Endothelial cell of umbilical vein (primary cell): ENCODE measurements around the gene MBD4. TPM values are rescaled to one million over a fixed set of nuclear protein-coding genes. Genes with fewer than 3 reads are reported as not detected.

Source experiments
- BruUV-seq: library from RNA; stranded (reverse); fragments of 400-500 nt; replicated peaks from 2 replicates; lab custom pipeline; 2021; lab: Mats Ljungman, UMichigan
- CTCF ChIA-PET: fragments of 300-600, 350-600 bp; sonication (Branson Sonifier 250); formaldehyde crosslinking; loops from one replicate; lab custom pipeline; 2021; ENCODE audit warnings: antibody characterized with exemption, inconsistent platforms; lab: Charles Lee
- POLR2A ChIA-PET: fragments of 300-600, 350-600 bp; sonication (Branson Sonifier 250); formaldehyde crosslinking; loops from one replicate; lab custom pipeline; 2021; ENCODE audit warnings: antibody characterized with exemption, inconsistent platforms; lab: Charles Lee
- DNase-seq: peaks from one replicate; pipeline ENCODE4 v3.0.0-alpha.2; 2011; ENCODE audit warnings: low read depth, low spot score
- FAIRE-seq: peaks from 2 replicates; lab custom pipeline; 2011; peaks lifted over from hg19 to GRCh38; lab: Jason Lieb, UNC
- H2AFZ ChIP-seq: 2 replicates; pipeline ENCODE4 v1.6.0; 2012; ENCODE audit warnings: low read depth, low read length, control low read depth, inconsistent platforms
- H3K27ac ChIP-seq: 2 replicates; pipeline ENCODE4 v1.5.1; 2011; ENCODE audit warnings: low read depth, mild to moderate bottlenecking, control low read depth, low read length, moderate library complexity; ENCODE audit not compliant: insufficient read depth
- H3K27me3 ChIP-seq, 2 experiments: 2 replicates each; pipeline versions ENCODE4 v1.6.0 to v1.6.1; 2011; ENCODE audit warnings: low read length in 2 of 2, mixed read lengths in 1 of 2; ENCODE audit not compliant: control insufficient read depth in 2 of 2, insufficient read depth in 2 of 2
- H3K36me3 ChIP-seq, 2 experiments: 2 replicates in 1 of 2; 3 replicates in 1 of 2; pipeline ENCODE4 v1.5.1; 2011; ENCODE audit warnings: low read length in 2 of 2, mild to moderate bottlenecking in 1 of 2, moderate library complexity in 1 of 2; ENCODE audit not compliant: control insufficient read depth in 2 of 2, insufficient read depth in 2 of 2; ENCODE audit errors: extremely low read depth in 1 of 2
- H3K4me1 ChIP-seq: 3 replicates; pipeline ENCODE4 v1.5.1; 2011; ENCODE audit warnings: mild to moderate bottlenecking, low read length; ENCODE audit not compliant: control insufficient read depth, insufficient read depth; ENCODE audit errors: extremely low read depth
- H3K4me2 ChIP-seq: 2 replicates; pipeline ENCODE4 v1.6.1; 2011; ENCODE audit warnings: low read length, control low read depth, mixed read lengths; ENCODE audit not compliant: insufficient read depth
- H3K4me3 ChIP-seq, 3 experiments: fragments of 200-600 bp in 1 of 3; sonication (generic), shearing (Covaris generic) in 1 of 3; replicated peaks in 1 of 3; 2 replicates each; pipeline ENCODE4 v1.5.1; 2011 to 2016; ENCODE audit warnings: control low read depth in 3 of 3, low read length in 3 of 3, mild to moderate bottlenecking in 2 of 3, inconsistent platforms in 1 of 3, low read depth in 1 of 3, moderate library complexity in 1 of 3; ENCODE audit not compliant: insufficient read depth in 1 of 3
- H3K79me2 ChIP-seq: 2 replicates; pipeline ENCODE4 v1.6.0; 2012; ENCODE audit warnings: low read length, inconsistent platforms; ENCODE audit not compliant: control insufficient read depth, insufficient read depth
- H3K9ac ChIP-seq: replicated peaks from 2 replicates; pipeline ENCODE3; 2011; ENCODE audit warnings: low read length, control low read depth; ENCODE audit not compliant: insufficient read depth; ENCODE audit errors: extremely low read depth
- H3K9me1 ChIP-seq: replicated peaks from 3 replicates; pipeline ENCODE4 v1.6.0; 2011; ENCODE audit warnings: mild to moderate bottlenecking, low read length; ENCODE audit not compliant: control insufficient read depth, insufficient read depth; ENCODE audit errors: extremely low read depth
- H3K9me3 ChIP-seq: replicated peaks from 2 replicates; pipeline ENCODE4 v1.5.1; 2012; ENCODE audit warnings: low read length, inconsistent platforms; ENCODE audit not compliant: control insufficient read depth, insufficient read depth
- H4K20me1 ChIP-seq: replicated peaks from 2 replicates; pipeline ENCODE3; 2011; ENCODE audit warnings: mild to moderate bottlenecking, low read length; ENCODE audit not compliant: control insufficient read depth, insufficient read depth; ENCODE audit errors: extremely low read depth
- EZH2 ChIP-seq: IDR thresholded peaks from 2 replicates; pipeline ENCODE4 v1.6.1; 2012; ENCODE audit warnings: borderline replicate concordance, low read depth, mild to moderate bottlenecking, moderate library complexity, low read length, inconsistent platforms; ENCODE audit not compliant: severe bottlenecking
- FOS ChIP-seq: IDR thresholded peaks from 2 replicates; pipeline ENCODE4 v1.6.1; 2011; ENCODE audit warnings: mild to moderate bottlenecking, low read length, moderate library complexity, borderline replicate concordance; ENCODE audit not compliant: insufficient read depth
- GATA2 ChIP-seq: IDR thresholded peaks from 2 replicates; pipeline ENCODE4 v1.7.0; 2011; ENCODE audit warnings: low read depth, mild to moderate bottlenecking, moderate library complexity, mixed read lengths, low read length; ENCODE audit not compliant: insufficient read length, insufficient read depth
- JUN ChIP-seq: IDR thresholded peaks from 2 replicates; pipeline ENCODE4 v1.6.1; 2011; ENCODE audit warnings: borderline replicate concordance, low read depth; ENCODE audit not compliant: insufficient read length, insufficient read depth
- POLR2A ChIP-seq: IDR thresholded peaks from 2 replicates; pipeline ENCODE4 v1.6.1; 2012; ENCODE audit warnings: low read depth, mild to moderate bottlenecking, control low read depth, low read length
- POLR2AphosphoS5 ChIP-seq: IDR thresholded peaks from 2 replicates; pipeline ENCODE4 v1.6.1; 2012; ENCODE audit warnings: low read depth, mild to moderate bottlenecking, control low read depth, low read length, moderate library complexity; ENCODE audit not compliant: insufficient read depth
- dilution Hi-C: fragments of 300-500 bp; cut with MboI; formaldehyde crosslinking; loops from one replicate; pipeline ENCODE4 v1.15.0; 2019; ENCODE audit warnings: low sequenced_read_pairs; ENCODE audit not compliant: extremely low pct_ligation_motif_present
- intact Hi-C: fragments of 100-400 bp; cut with micrococcal nuclease; formaldehyde crosslinking; loops from one replicate; pipeline ENCODE4 v1.10.0; 2022
- polyA plus RNA-seq, 4 experiments: library from polyadenylated mRNA; depleted of rRNA in 3 of 4; stranded (reverse) in 3 of 4; unstranded in 1 of 4; fragments of >200 nt; gene quantifications; 2 replicates each; pipeline versions ENCODE4 v1.2.1 to v1.2.3, GENCODE V29; 2011 to 2012; ENCODE audit warnings: missing spikeins in 1 of 4
- total RNA-seq: library from RNA; stranded (reverse); gene quantifications from 2 replicates; pipeline ENCODE4 v1.2.3, GENCODE V29; 2021
- TF ChIP-seq, protein P1 (sequence below): IDR thresholded peaks from 2 replicates; pipeline ENCODE4 v1.6.1; 2011; ENCODE audit not compliant: insufficient read depth, insufficient read length
- TF ChIP-seq, protein P2 (sequence below), 2 donors: IDR thresholded peaks; 1 replicate in 1 of 2; 2 replicates in 1 of 2; pipeline ENCODE4 v1.5.1; 2011; ENCODE audit warnings: low read length in 2 of 2, mild to moderate bottlenecking in 2 of 2, moderate library complexity in 2 of 2, control low read depth in 1 of 2, inconsistent platforms in 1 of 2, low read depth in 1 of 2; ENCODE audit not compliant: insufficient read depth in 1 of 2; ENCODE audit errors: extremely low read depth in 1 of 2

Gene MBD4
- total and polyA plus RNA-seq, 2 donors (not counting 3 experiments of a cell fraction or from before 2014, with no cell fraction given): 17.4 to 39.5 TPM

DNA sequence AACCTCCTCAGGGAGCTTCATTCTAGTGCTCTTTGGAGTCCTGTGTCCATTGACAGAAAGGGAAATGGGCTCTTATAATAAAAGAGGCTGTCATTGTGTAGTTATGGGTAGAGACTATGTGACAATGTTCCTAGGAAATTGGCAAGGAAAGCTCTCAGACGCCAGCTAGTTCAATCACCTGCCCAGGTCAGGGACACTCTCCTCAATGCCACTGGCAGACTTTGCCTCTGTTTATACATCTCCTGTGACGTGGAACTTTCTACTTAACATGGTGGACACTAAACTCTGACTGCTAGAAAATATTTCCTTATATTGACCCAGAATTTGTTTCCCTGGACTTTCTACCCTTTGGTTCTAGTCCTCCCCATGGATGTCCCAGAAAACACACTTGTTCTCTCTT is 14.1 kb downstream of the MBD4 start:
- FAIRE-seq: no peak
- ChIA-PET POLR2A (no interaction called here), CTCF (interaction anchor here (0.7 to 1.3 kb wide), 3 partner anchors 12 to 230 kb away, joined by 3 to 4 read pairs (median 3); no protein-coding TSS in a partner anchor)
- dilution Hi-C loops: no loop called here
- Histone ChIP-seq H3K27me3 (peaks cover 0 to 4% of the 10 kb centered on the region in 2 experiments), H3K4me2 (no peak overlapping the region), H3K27ac (no peak overlapping the region), H3K36me3 (no peaks in the 10 kb centered on the region), H3K9me1 (no peaks in the 10 kb centered on the region), H3K4me3 (no peak overlapping the region), H3K9ac (no peak overlapping the region), H3K9me3 (no peaks in the 10 kb centered on the region), H3K4me1 (peaks cover 6% of the 10 kb centered on the region), H2AFZ (no peak overlapping the region), H4K20me1 (no peaks in the 10 kb centered on the region), H3K79me2 (no peaks in the 10 kb centered on the region)
- DNase-seq: no peak
- intact Hi-C loops: no loop called here
- no TSS peak for BruUV-seq
- TF ChIP-seq, protein P1, sequence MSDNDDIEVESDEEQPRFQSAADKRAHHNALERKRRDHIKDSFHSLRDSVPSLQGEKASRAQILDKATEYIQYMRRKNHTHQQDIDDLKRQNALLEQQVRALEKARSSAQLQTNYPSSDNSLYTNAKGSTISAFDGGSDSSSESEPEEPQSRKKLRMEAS: no peak
- TF ChIP-seq EZH2 (no peak), POLR2AphosphoS5 (no peak), POLR2A (no peak), FOS (no peak), GATA2 (no peak), JUN (no peak)

DNA sequence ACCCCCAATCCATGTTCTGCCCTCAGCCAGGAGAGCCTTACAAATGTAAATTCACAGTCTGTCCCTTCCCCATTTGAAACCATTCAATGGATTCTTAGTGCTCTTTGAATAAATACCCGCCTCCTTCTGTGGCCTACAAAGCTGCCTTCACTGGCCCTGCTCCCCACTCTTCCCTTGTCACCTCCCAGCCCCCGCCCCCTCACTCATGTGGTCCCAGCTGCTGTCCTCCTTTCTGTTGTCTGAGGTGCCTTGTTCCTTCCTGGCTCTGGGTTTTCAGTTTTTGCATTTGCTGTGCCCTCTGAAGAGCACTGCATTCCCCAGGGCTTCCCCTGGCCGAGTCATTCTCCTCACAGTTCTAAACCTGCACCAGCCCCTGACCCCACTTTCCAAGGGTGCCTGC is 14.5 kb downstream of the MBD4 start:
- no peak overlapping the region for H3K4me2 ChIP-seq
- no peak overlapping the region for H3K9ac ChIP-seq
- peaks cover 6% of the 10 kb centered on the region for H3K4me1 ChIP-seq
- no peak overlapping the region for H3K4me3 ChIP-seq
- H3K79me2 ChIP-seq: no peaks in the 10 kb centered on the region
- no peak overlapping the region for H2AFZ ChIP-seq
- TF ChIP-seq, protein P2, sequence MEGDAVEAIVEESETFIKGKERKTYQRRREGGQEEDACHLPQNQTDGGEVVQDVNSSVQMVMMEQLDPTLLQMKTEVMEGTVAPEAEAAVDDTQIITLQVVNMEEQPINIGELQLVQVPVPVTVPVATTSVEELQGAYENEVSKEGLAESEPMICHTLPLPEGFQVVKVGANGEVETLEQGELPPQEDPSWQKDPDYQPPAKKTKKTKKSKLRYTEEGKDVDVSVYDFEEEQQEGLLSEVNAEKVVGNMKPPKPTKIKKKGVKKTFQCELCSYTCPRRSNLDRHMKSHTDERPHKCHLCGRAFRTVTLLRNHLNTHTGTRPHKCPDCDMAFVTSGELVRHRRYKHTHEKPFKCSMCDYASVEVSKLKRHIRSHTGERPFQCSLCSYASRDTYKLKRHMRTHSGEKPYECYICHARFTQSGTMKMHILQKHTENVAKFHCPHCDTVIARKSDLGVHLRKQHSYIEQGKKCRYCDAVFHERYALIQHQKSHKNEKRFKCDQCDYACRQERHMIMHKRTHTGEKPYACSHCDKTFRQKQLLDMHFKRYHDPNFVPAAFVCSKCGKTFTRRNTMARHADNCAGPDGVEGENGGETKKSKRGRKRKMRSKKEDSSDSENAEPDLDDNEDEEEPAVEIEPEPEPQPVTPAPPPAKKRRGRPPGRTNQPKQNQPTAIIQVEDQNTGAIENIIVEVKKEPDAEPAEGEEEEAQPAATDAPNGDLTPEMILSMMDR (IDR thresholded peaks at IDR 0.05; ENCODE audit: extremely low read depth in 1 of 2, insufficient read depth in 1 of 2, low read depth in 1 of 2, low read length in 2 of 2): no peak
- H3K27ac ChIP-seq: no peak overlapping the region
- FAIRE-seq (no peak), DNase-seq (no peak)
- no peaks in the 10 kb centered on the region for H3K9me1 ChIP-seq
- H3K27me3 ChIP-seq: peaks cover 0 to 4% of the 10 kb centered on the region in 2 experiments
- no TSS peak for BruUV-seq
- POLR2A ChIA-PET: no interaction called here
- dilution Hi-C loops (no loop called here), intact Hi-C loops (no loop called here)
- CTCF ChIA-PET: interaction anchor here (1.2 kb wide), 1 partner anchor 42 kb away, joined by 4 read pairs; no protein-coding TSS in a partner anchor
- H4K20me1 ChIP-seq: no peaks in the 10 kb centered on the region
- no peaks in the 10 kb centered on the region for H3K36me3 ChIP-seq
- H3K9me3 ChIP-seq: no peaks in the 10 kb centered on the region
